ENCODE results near the gene SERPINA1. TPM values are rescaled to one million over a fixed set of nuclear protein-coding genes. Genes with fewer than 3 reads are reported as not detected.

SERPINA1 gene
- total and polyA plus RNA-seq, 2 donors (not counting 1 experiment from before 2014, with no cell fraction given): 0.69 to 6.8 TPM

DNA sequence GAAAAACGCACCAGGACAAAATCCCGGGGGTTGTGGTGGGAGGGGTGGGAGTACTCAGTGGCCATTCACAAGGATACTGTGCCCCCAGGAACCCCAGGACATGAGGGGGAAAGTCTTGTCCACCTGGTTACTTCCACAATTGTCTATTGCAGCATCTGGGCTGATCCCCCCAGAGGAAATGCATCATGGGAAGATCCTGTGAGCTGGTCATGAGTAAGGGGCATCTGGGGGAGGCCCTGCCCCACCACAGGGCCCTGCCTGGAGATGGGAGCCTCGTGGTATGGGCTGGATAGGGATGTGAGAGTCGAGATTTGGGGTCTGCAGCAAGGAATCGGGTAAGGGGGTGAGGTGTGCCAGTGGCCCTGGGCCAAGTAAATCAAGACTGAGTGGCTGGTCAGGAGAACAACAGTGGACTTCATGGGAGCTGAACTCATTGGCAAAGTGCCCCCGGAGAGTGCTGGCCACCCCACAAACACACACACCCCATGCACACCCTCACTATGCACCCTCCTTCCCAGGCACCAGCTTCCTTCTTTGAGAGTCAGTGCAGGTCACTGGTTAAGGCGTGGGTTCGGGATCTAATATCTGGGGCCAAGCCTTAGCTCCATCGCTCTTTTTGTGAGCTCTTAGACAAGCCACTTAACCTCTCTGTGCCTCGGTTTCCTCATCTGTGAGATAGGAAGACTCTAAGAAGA is 3.0 kb upstream of the SERPINA1 start:
- Histone ChIP-seq H3K4me1 (ENCODE audit: control insufficient read depth in 2 of 2, insufficient read depth in 2 of 2, low read length in 2 of 2) (no peaks in the 10 kb centered on the region), H3K27me3 (replicated peaks in 1 of 4; ENCODE audit: control extremely low read depth in 1 of 4, control insufficient read depth in 3 of 4, insufficient read depth in 4 of 4, low read length in 3 of 4) (peaks cover 0 to 3% (median 0%) of the 10 kb centered on the region in 4 experiments), H3K4me3 (ENCODE audit: control extremely low read depth in 1 of 5, extremely low read depth in 1 of 5, insufficient read depth in 1 of 5, low read depth in 2 of 5, low read length in 4 of 5) (no peak overlapping the region), H3K9ac (ENCODE audit: low read length) (no peak overlapping the region), H3K36me3 (replicated peaks in 1 of 2; ENCODE audit: control extremely low read depth in 1 of 2, control insufficient read depth in 1 of 2, extremely low read depth in 1 of 2, insufficient read depth in 2 of 2, low read length in 1 of 2) (no peaks in the 10 kb centered on the region), H3K9me3 (ENCODE audit: control extremely low read depth in 1 of 3, control insufficient read depth in 2 of 3, insufficient read depth in 1 of 3, low read length in 2 of 3) (peaks cover 0 to 16% (median 0%) of the 10 kb centered on the region in 3 donors), H3K27ac (ENCODE audit: low read length in 2 of 2) (no peak overlapping the region), H4K20me1 (ENCODE audit: control insufficient read depth, insufficient read depth, low read length, poor library complexity, severe bottlenecking) (no peaks in the 10 kb centered on the region), H3K4me2 (replicated peaks; ENCODE audit: low read depth, low read length, poor library complexity, severe bottlenecking) (no peak overlapping the region), H3K79me2 (ENCODE audit: control insufficient read depth, insufficient read depth, low read length) (no peaks in the 10 kb centered on the region), H2AFZ (ENCODE audit: insufficient read depth, low read depth, low read length, poor library complexity, severe bottlenecking) (no peak overlapping the region)
- CTCF ChIA-PET: no interaction called here
- H3K4me3 Mint-ChIP-seq: no peak overlapping the region
- no peaks in the 10 kb centered on the region for H3K9me3 Mint-ChIP-seq (ENCODE audit: insufficient read depth)
- intact Hi-C loops (cut with micrococcal nuclease): no loop called here
- H3K27ac Mint-ChIP-seq: no peak overlapping the region
- no peaks in the 10 kb centered on the region for H3K27me3 Mint-ChIP-seq
- TF ChIP-seq EZH2 (IDR thresholded peaks at IDR 0.05; ENCODE audit: borderline replicate concordance, insufficient read depth, low read depth, low read length, poor library complexity, severe bottlenecking) (no peak), CTCF (IDR thresholded peaks at IDR 0.05) (no peak)
- ATAC-seq (ENCODE audit: low read depth) (no peak), DNase-seq (no peak)
- POLR2A ChIA-PET: no interaction called here
- no peaks in the 10 kb centered on the region for H3K4me1 Mint-ChIP-seq
- WGBS (ENCODE audit: insufficient coverage): 92% methylated on average over 8 of the region's 10 CpGs

GRCh38 chr14:94390372-94391086 is 2.1 kb upstream of the SERPINA1 start:
- intact Hi-C loops (cut with micrococcal nuclease): no loop called here
- ChIA-PET CTCF (no interaction called here), POLR2A (no interaction called here)
- peaks cover 0 to 16% (median 0%) of the 10 kb centered on the region in 3 donors for H3K9me3 ChIP-seq (ENCODE audit: control extremely low read depth in 1 of 3, control insufficient read depth in 2 of 3, insufficient read depth in 1 of 3, low read length in 2 of 3)
- no peak overlapping the region for H3K4me2 ChIP-seq (replicated peaks; ENCODE audit: low read depth, low read length, poor library complexity, severe bottlenecking)
- no peak overlapping the region for H3K4me3 Mint-ChIP-seq
- no peaks in the 10 kb centered on the region for H3K9me3 Mint-ChIP-seq (ENCODE audit: insufficient read depth)
- H3K9ac ChIP-seq (ENCODE audit: low read length): no peak overlapping the region
- no peaks in the 10 kb centered on the region for H3K4me1 Mint-ChIP-seq
- 59% methylated on average over 9 of the region's 12 CpGs for WGBS (ENCODE audit: insufficient coverage)
- H4K20me1 ChIP-seq (ENCODE audit: control insufficient read depth, insufficient read depth, low read length, poor library complexity, severe bottlenecking): no peaks in the 10 kb centered on the region
- no peaks in the 10 kb centered on the region for H3K4me1 ChIP-seq (ENCODE audit: control insufficient read depth in 2 of 2, insufficient read depth in 2 of 2, low read length in 2 of 2)
- no peaks in the 10 kb centered on the region for H3K27me3 ChIP-seq (replicated peaks in 1 of 4; ENCODE audit: control extremely low read depth in 1 of 4, control insufficient read depth in 3 of 4, insufficient read depth in 4 of 4, low read length in 3 of 4)
- H3K27me3 Mint-ChIP-seq: no peaks in the 10 kb centered on the region
- H3K36me3 ChIP-seq (replicated peaks in 1 of 2; ENCODE audit: control extremely low read depth in 1 of 2, control insufficient read depth in 1 of 2, extremely low read depth in 1 of 2, insufficient read depth in 2 of 2, low read length in 1 of 2): no peaks in the 10 kb centered on the region
- no peak for DNase-seq
- no peak overlapping the region for H3K27ac ChIP-seq (ENCODE audit: low read length in 2 of 2)
- no peak overlapping the region for H3K27ac Mint-ChIP-seq
- TF ChIP-seq EZH2 (IDR thresholded peaks at IDR 0.05; ENCODE audit: borderline replicate concordance, insufficient read depth, low read depth, low read length, poor library complexity, severe bottlenecking) (no peak), CTCF (IDR thresholded peaks at IDR 0.05) (no peak)
- H2AFZ ChIP-seq (ENCODE audit: insufficient read depth, low read depth, low read length, poor library complexity, severe bottlenecking): no peak overlapping the region
- no peaks in the 10 kb centered on the region for H3K79me2 ChIP-seq (ENCODE audit: control insufficient read depth, insufficient read depth, low read length)
- ATAC-seq (ENCODE audit: low read depth): no peak
- no peak overlapping the region for H3K4me3 ChIP-seq (ENCODE audit: control extremely low read depth in 1 of 5, extremely low read depth in 1 of 5, insufficient read depth in 1 of 5, low read depth in 2 of 5, low read length in 4 of 5)

All from B cell (primary cell).